K562 (cell line): ENCODE data around the gene TBPL2. TPM values are rescaled to one million over a fixed set of nuclear protein-coding genes. Genes with fewer than 3 reads are reported as not detected.

Experiments used
- ATF7 ChIP-seq: fragments of 450-650 bp; IDR thresholded peaks from 2 replicates; pipeline ENCODE4 v1.7.1; 2014; ENCODE audit warnings: mild to moderate bottlenecking, moderate library complexity
- CEBPB ChIP-seq: fragments of 450-650 bp; IDR thresholded peaks from 2 replicates; pipeline ENCODE4 v1.6.1; 2016; ENCODE audit warnings: missing genetic modification characterization, missing compliant biosample characterization
- COPS2 ChIP-seq: fragments of 450-650 bp; conservative IDR thresholded peaks from 2 replicates; pipeline ENCODE4 v1.6.1; 2016; ENCODE audit warnings: mild to moderate bottlenecking, moderate library complexity
- CREB1 ChIP-seq, 2 experiments: sonication (generic) in 1 of 2; formaldehyde crosslinking in 1 of 2; IDR thresholded peaks; 2 replicates each; pipeline versions ENCODE4 v1.6.1 to v1.8.0; 2012 to 2022; ENCODE audit warnings: inconsistent platforms in 1 of 2, mild to moderate bottlenecking in 1 of 2, missing genetic modification reagents in 1 of 2, moderate library complexity in 1 of 2
- DPF2 ChIP-seq: fragments of 450-650 bp; IDR thresholded peaks from 2 replicates; pipeline ENCODE4 v1.6.1; 2016
- HMG20B ChIP-seq: fragments of 250-450 bp; sonication (Bioruptor Pico); IDR thresholded peaks from 2 replicates; pipeline ENCODE4 v1.5.0; 2021; ENCODE audit warnings: mild to moderate bottlenecking
- JUNB ChIP-seq: fragments of 450-650 bp; formaldehyde crosslinking; conservative IDR thresholded peaks from 2 replicates; pipeline ENCODE4 v1.4.0; 2020; ENCODE audit warnings: mild to moderate bottlenecking
- NELFE ChIP-seq: IDR thresholded peaks from 2 replicates; pipeline ENCODE4 v1.6.1; 2011; ENCODE audit warnings: mild to moderate bottlenecking; ENCODE audit not compliant: insufficient read depth, insufficient read length
- PHF21A ChIP-seq: fragments of 450-650 bp; IDR thresholded peaks from 2 replicates; pipeline ENCODE4 v1.6.1; 2017; ENCODE audit warnings: low read depth, borderline replicate concordance
- TRIM24 ChIP-seq, 2 experiments: fragments of 450-650 bp; IDR thresholded peaks; 2 replicates each; pipeline ENCODE4 v1.6.1; 2016
- ZNF778 ChIP-seq: fragments of 450-650 bp; formaldehyde crosslinking; IDR thresholded peaks from 2 replicates; pipeline ENCODE4 v1.4.0; 2020; ENCODE audit warnings: mild to moderate bottlenecking, moderate library complexity
- ZSCAN29 ChIP-seq: fragments of 450-650 bp; IDR thresholded peaks from 2 replicates; pipeline ENCODE4 v1.6.1; 2017
- polyA plus RNA-seq, 8 experiments: library from polyadenylated mRNA; depleted of rRNA in 4 of 8; stranded (reverse) in 5 of 8; unstranded in 3 of 8; fragments of >200 nt; fragmentation: Nextera tagmentation in 2 of 8; fragmentation: Illumina TruSeq in 1 of 8; extraction: Ambion mirVana in 2 of 8; extraction: Trizol in 1 of 8; gene quantifications; 2 replicates each; pipeline versions ENCODE4 v1.2.1 to v1.2.3, GENCODE V29; 2011 to 2014; ENCODE audit warnings: inconsistent platforms in 1 of 8, missing spikeins in 1 of 8
- total RNA-seq, 7 experiments: library from RNA; depleted of rRNA in 6 of 7; stranded (reverse); fragments of >200 nt in 6 of 7; fragmentation: Illumina TruSeq in 2 of 7; extraction: Trizol in 2 of 7; gene quantifications; 2 replicates each; pipeline versions ENCODE4 v1.2.1 to v1.2.3, GENCODE V29; 2011 to 2021; ENCODE audit warnings: low replicate concordance in 1 of 7
- TF ChIP-seq, protein P1 (sequence below), 3 experiments: fragments of 200-800 bp in 1 of 3; sonication (Bioruptor generic) in 1 of 3; sonication (generic) in 1 of 3; formaldehyde crosslinking in 1 of 3; IDR thresholded peaks; 2 replicates each; pipeline versions ENCODE4 v1.6.1 to v1.8.0; 2016 to 2022; ENCODE audit warnings: mild to moderate bottlenecking in 2 of 3, missing compliant biosample characterization in 2 of 3, missing genetic modification characterization in 2 of 3, missing genetic modification reagents in 1 of 3
- TF ChIP-seq, protein P2 (sequence below): fragments of 250-450 bp; sonication (Bioruptor Pico); IDR thresholded peaks from 2 replicates; pipeline ENCODE4 v1.8.0; 2022; ENCODE audit warnings: inconsistent platforms, mild to moderate bottlenecking, moderate library complexity, borderline replicate concordance
- TF ChIP-seq, protein P3 (sequence below): fragments of 450-650 bp; IDR thresholded peaks from 2 replicates; pipeline ENCODE4 v1.6.1; 2016; ENCODE audit warnings: mild to moderate bottlenecking, moderate library complexity

TBPL2 gene
- total and polyA plus RNA-seq, 9 of the 15 experiments (the other 6 are each of a cell fraction or from before 2014, with no cell fraction given): not detected

DNA sequence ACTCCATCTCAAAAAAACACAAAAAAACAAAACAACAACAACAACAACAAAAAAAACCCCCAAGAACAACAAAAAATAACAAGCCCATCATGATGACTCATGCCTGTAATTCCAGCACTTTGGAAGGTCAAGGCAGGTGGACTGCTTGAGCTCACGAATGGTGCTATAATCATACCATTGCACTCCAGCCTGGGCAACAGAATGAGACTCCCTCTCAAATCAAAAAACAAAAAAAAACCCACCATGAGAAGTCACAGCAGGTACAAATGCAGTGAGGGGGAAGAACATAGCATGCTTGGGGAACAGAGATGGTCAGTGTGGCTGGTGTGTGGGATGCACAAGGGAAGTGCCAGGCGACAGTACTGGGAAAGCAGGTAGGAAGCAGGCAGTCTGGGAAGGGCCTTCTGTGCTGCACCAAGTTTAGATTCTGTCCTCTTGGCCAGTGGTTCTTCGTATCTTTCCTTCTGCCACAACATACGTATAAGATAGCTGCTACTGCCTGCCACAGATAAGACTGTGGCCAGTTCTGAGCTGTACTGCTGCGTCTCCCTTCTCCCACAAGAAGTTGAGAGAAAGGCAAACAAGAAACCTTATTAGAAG, 56.8 kb downstream of the TBPL2 start (continued):
- TF ChIP-seq CREB1 (IDR thresholded peaks at IDR 0.05) (peak; percentile 59), CREB1 (CRISPR knock-in tag; IDR thresholded peaks at IDR 0.05) (no peak), HMG20B (CRISPR knock-in tag) (no peak), PHF21A (no peak), CEBPB (tag) (no peak), ATF7 (peak; percentile 30; the same call in 1 of the 2 replicates), TRIM24 (IDR thresholded peaks at IDR 0.05) (peak in 1 of 2 experiments; percentile 78; a peak in 2 of 4 replicates), ZSCAN29 (no peak), JUNB (CRISPR knock-in tag) (no peak), COPS2 (no peak), NELFE (no peak), ZNF778 (CRISPR knock-in tag) (no peak), DPF2 (peak; percentile 96)
- TF ChIP-seq, protein P1, sequence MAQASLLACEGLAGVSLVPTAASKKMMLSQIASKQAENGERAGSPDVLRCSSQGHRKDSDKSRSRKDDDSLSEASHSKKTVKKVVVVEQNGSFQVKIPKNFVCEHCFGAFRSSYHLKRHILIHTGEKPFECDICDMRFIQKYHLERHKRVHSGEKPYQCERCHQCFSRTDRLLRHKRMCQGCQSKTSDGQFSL (CRISPR knock-in tag; IDR thresholded peaks at IDR 0.05): no peak
- TF ChIP-seq, protein P1 (tag; IDR thresholded peaks at IDR 0.05): no peak
- TF ChIP-seq, protein P2, sequence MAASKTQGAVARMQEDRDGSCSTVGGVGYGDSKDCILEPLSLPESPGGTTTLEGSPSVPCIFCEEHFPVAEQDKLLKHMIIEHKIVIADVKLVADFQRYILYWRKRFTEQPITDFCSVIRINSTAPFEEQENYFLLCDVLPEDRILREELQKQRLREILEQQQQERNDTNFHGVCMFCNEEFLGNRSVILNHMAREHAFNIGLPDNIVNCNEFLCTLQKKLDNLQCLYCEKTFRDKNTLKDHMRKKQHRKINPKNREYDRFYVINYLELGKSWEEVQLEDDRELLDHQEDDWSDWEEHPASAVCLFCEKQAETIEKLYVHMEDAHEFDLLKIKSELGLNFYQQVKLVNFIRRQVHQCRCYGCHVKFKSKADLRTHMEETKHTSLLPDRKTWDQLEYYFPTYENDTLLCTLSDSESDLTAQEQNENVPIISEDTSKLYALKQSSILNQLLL (CRISPR knock-in tag): no peak
- TF ChIP-seq, protein P3, sequence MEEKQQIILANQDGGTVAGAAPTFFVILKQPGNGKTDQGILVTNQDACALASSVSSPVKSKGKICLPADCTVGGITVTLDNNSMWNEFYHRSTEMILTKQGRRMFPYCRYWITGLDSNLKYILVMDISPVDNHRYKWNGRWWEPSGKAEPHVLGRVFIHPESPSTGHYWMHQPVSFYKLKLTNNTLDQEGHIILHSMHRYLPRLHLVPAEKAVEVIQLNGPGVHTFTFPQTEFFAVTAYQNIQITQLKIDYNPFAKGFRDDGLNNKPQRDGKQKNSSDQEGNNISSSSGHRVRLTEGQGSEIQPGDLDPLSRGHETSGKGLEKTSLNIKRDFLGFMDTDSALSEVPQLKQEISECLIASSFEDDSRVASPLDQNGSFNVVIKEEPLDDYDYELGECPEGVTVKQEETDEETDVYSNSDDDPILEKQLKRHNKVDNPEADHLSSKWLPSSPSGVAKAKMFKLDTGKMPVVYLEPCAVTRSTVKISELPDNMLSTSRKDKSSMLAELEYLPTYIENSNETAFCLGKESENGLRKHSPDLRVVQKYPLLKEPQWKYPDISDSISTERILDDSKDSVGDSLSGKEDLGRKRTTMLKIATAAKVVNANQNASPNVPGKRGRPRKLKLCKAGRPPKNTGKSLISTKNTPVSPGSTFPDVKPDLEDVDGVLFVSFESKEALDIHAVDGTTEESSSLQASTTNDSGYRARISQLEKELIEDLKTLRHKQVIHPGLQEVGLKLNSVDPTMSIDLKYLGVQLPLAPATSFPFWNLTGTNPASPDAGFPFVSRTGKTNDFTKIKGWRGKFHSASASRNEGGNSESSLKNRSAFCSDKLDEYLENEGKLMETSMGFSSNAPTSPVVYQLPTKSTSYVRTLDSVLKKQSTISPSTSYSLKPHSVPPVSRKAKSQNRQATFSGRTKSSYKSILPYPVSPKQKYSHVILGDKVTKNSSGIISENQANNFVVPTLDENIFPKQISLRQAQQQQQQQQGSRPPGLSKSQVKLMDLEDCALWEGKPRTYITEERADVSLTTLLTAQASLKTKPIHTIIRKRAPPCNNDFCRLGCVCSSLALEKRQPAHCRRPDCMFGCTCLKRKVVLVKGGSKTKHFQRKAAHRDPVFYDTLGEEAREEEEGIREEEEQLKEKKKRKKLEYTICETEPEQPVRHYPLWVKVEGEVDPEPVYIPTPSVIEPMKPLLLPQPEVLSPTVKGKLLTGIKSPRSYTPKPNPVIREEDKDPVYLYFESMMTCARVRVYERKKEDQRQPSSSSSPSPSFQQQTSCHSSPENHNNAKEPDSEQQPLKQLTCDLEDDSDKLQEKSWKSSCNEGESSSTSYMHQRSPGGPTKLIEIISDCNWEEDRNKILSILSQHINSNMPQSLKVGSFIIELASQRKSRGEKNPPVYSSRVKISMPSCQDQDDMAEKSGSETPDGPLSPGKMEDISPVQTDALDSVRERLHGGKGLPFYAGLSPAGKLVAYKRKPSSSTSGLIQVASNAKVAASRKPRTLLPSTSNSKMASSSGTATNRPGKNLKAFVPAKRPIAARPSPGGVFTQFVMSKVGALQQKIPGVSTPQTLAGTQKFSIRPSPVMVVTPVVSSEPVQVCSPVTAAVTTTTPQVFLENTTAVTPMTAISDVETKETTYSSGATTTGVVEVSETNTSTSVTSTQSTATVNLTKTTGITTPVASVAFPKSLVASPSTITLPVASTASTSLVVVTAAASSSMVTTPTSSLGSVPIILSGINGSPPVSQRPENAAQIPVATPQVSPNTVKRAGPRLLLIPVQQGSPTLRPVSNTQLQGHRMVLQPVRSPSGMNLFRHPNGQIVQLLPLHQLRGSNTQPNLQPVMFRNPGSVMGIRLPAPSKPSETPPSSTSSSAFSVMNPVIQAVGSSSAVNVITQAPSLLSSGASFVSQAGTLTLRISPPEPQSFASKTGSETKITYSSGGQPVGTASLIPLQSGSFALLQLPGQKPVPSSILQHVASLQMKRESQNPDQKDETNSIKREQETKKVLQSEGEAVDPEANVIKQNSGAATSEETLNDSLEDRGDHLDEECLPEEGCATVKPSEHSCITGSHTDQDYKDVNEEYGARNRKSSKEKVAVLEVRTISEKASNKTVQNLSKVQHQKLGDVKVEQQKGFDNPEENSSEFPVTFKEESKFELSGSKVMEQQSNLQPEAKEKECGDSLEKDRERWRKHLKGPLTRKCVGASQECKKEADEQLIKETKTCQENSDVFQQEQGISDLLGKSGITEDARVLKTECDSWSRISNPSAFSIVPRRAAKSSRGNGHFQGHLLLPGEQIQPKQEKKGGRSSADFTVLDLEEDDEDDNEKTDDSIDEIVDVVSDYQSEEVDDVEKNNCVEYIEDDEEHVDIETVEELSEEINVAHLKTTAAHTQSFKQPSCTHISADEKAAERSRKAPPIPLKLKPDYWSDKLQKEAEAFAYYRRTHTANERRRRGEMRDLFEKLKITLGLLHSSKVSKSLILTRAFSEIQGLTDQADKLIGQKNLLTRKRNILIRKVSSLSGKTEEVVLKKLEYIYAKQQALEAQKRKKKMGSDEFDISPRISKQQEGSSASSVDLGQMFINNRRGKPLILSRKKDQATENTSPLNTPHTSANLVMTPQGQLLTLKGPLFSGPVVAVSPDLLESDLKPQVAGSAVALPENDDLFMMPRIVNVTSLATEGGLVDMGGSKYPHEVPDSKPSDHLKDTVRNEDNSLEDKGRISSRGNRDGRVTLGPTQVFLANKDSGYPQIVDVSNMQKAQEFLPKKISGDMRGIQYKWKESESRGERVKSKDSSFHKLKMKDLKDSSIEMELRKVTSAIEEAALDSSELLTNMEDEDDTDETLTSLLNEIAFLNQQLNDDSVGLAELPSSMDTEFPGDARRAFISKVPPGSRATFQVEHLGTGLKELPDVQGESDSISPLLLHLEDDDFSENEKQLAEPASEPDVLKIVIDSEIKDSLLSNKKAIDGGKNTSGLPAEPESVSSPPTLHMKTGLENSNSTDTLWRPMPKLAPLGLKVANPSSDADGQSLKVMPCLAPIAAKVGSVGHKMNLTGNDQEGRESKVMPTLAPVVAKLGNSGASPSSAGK: no peak
